Activated CD8-positive, alpha-beta T cell treated with anti-CD3 and anti-CD28 coated beads for 36 hours (primary cell): Measurements from ENCODE around the gene HIVEP1. TPM values are rescaled to one million over a fixed set of nuclear protein-coding genes. Genes with fewer than 3 reads are reported as not detected.
"Not testable (repeated sequence)": the region's sequence is repeated elsewhere in the genome, so short reads cannot be mapped to it uniquely, and the experiment has no call there.

ENCODE experiments used
- ATAC-seq: fragments of 200-7000 bp; cut with Tn5 transposase; one replicate; pipeline ENCODE4 v1.10.0; 2021; ENCODE audit warnings: mild to moderate bottlenecking, moderate library complexity
- CTCF ChIA-PET: fragments of 350-600 bp; sonication (Branson Sonifier 250); formaldehyde crosslinking; loops from one replicate; lab custom pipeline; 2021; ENCODE audit warnings: antibody characterized with exemption; lab: Charles Lee
- POLR2A ChIA-PET: fragments of 350-600 bp; sonication (Branson Sonifier 250); formaldehyde crosslinking; loops from one replicate; lab custom pipeline; 2021; ENCODE audit warnings: antibody characterized with exemption; lab: Charles Lee
- DNase-seq: peaks from one replicate; pipeline ENCODE4 v3.0.0-alpha.2; 2020
- H3K27ac Mint-ChIP-seq: one replicate; pipeline ENCODE4 v1.8.0; 2021; ENCODE audit warnings: mild to moderate bottlenecking, mixed read lengths
- H3K27me3 Mint-ChIP-seq: one replicate; pipeline ENCODE4 v1.8.0; 2021; ENCODE audit warnings: mixed read lengths
- H3K36me3 Mint-ChIP-seq: one replicate; pipeline ENCODE4 v1.8.0; 2021; ENCODE audit warnings: low read depth, mixed read lengths
- H3K4me1 Mint-ChIP-seq: one replicate; pipeline ENCODE4 v1.8.0; 2021; ENCODE audit warnings: low read depth, mixed read lengths
- H3K4me3 Mint-ChIP-seq: one replicate; pipeline ENCODE4 v1.8.0; 2021; ENCODE audit warnings: mild to moderate bottlenecking, moderate library complexity, mixed read lengths
- H3K9me3 Mint-ChIP-seq: one replicate; pipeline ENCODE4 v1.8.0; 2021; ENCODE audit warnings: mixed read lengths
- CTCF ChIP-seq: fragments of 200-600 bp; IDR thresholded peaks from one replicate; pipeline ENCODE4 v1.8.0; 2022; ENCODE audit warnings: antibody characterized with exemption, mild to moderate bottlenecking
- intact Hi-C: fragments of 100-400 bp; cut with micrococcal nuclease; formaldehyde crosslinking; loops from one replicate; pipeline ENCODE4 v1.10.0; 2022
- total RNA-seq, 2 experiments: library from RNA; stranded (reverse); gene quantifications; one replicate each; pipeline ENCODE4 v1.2.3, GENCODE V29; 2021

The HIVEP1 gene
- total RNA-seq, 2 experiments from 2014 or later = 38.5 to 41.3 TPM

- TF ChIP-seq CTCF = no peak
- intact Hi-C loops = no loop called here
- ATAC-seq (peak; percentile 55), DNase-seq (no peak)
- ChIA-PET POLR2A (no interaction called here), CTCF (no interaction called here)
- Mint-ChIP-seq H3K4me1 (peaks cover 32% of the 10 kb centered on the region), H3K36me3 (peaks cover 26% of the 10 kb centered on the region), H3K27me3 (no peaks in the 10 kb centered on the region), H3K9me3 (peaks cover 3% of the 10 kb centered on the region), H3K27ac (peak overlapping the region; percentile 28), H3K4me3 (no peak overlapping the region)
Measured at GRCh38 chr6:12101653-12102312, 89.7 kb downstream of the HIVEP1 start.

GRCh38 chr6:12102350-12102749 is 90.2 kb downstream of the HIVEP1 start:
- POLR2A ChIA-PET = no interaction called here
- intact Hi-C loops = no loop called here
- no peak overlapping the region for H3K27ac Mint-ChIP-seq

GRCh38 chr6:12103158-12103557 is 91.0 kb downstream of the HIVEP1 start:
- no peak overlapping the region for H3K4me3 Mint-ChIP-seq
- H3K27me3 Mint-ChIP-seq = no peaks in the 10 kb centered on the region
- peaks cover 34% of the 10 kb centered on the region for H3K36me3 Mint-ChIP-seq
- ATAC-seq (no peak), DNase-seq (no peak)
- no peak for TF ChIP-seq CTCF
- CTCF ChIA-PET = interaction anchor here (0.7 to 1.2 kb wide), 2 partner anchors 28 to 31 kb away, joined by 3 to 4 read pairs; no protein-coding TSS in a partner anchor
- no peak overlapping the region for H3K27ac Mint-ChIP-seq
- H3K4me1 Mint-ChIP-seq = peaks cover 29% of the 10 kb centered on the region
- intact Hi-C loops = no loop called here
- H3K9me3 Mint-ChIP-seq = peaks cover 3% of the 10 kb centered on the region
- POLR2A ChIA-PET = no interaction called here

More at GRCh38 chr6:12102350-12102749, 90.2 kb downstream of the HIVEP1 start:
- Mint-ChIP-seq H3K36me3 (peaks cover 31% of the 10 kb centered on the region), H3K4me1 (peaks cover 32% of the 10 kb centered on the region), H3K27me3 (no peaks in the 10 kb centered on the region), H3K9me3 (peaks cover 3% of the 10 kb centered on the region), H3K4me3 (no peak overlapping the region)
- DNase-seq (no peak), ATAC-seq (no peak)
- CTCF ChIA-PET = interaction anchor here (1.2 kb wide), 1 partner anchor 27 kb away, joined by 4 read pairs; no protein-coding TSS in a partner anchor
- TF ChIP-seq CTCF = no peak

GRCh38 chr6:12105271-12105670 is 93.2 kb downstream of the HIVEP1 start:
- H3K27me3 Mint-ChIP-seq = no peaks in the 10 kb centered on the region
- no peak for TF ChIP-seq CTCF
- no peak overlapping the region for H3K4me3 Mint-ChIP-seq
- peaks cover 34% of the 10 kb centered on the region for H3K4me1 Mint-ChIP-seq
- CTCF ChIA-PET = interaction anchor here (1.1 to 1.2 kb wide), 2 partner anchors 16 to 20 kb away, joined by 3 read pairs; no protein-coding TSS in a partner anchor
- H3K27ac Mint-ChIP-seq = no peak overlapping the region
- POLR2A ChIA-PET = no interaction called here
- intact Hi-C loops = no loop called here
- ATAC-seq = no peak
- DNase-seq = no peak
- peaks cover 36% of the 10 kb centered on the region for H3K36me3 Mint-ChIP-seq
- H3K9me3 Mint-ChIP-seq = peaks cover 3% of the 10 kb centered on the region

GRCh38 chr6:12108376-12108775 is 96.3 kb downstream of the HIVEP1 start:
- POLR2A ChIA-PET = not testable (repeated sequence)

More at GRCh38 chr6:12108376-12108775, 96.3 kb downstream of the HIVEP1 start:
- CTCF ChIA-PET, intact Hi-C loops, H3K4me3 Mint-ChIP-seq, DNase-seq, H3K27ac Mint-ChIP-seq, H3K9me3 Mint-ChIP-seq, H3K27me3 Mint-ChIP-seq, ATAC-seq: not testable (repeated sequence)
- Mint-ChIP-seq H3K4me1 (peaks cover 34% of the 10 kb centered on the region), H3K36me3 (peaks cover 45% of the 10 kb centered on the region)
